BE2C (cell line): ENCODE data around the gene ZMAT5.

Experiments used
- DNase-seq: peaks from one replicate; pipeline ENCODE4 v3.0.0-alpha.2; 2020
- H3K27me3 ChIP-seq: fragments of 250-450 bp; sonication (Bioruptor Pico); 2 replicates; pipeline ENCODE4 v1.5.1; 2020; ENCODE audit warnings: mild to moderate bottlenecking
- H3K36me3 ChIP-seq: fragments of 250-450 bp; sonication (Bioruptor Pico); 2 replicates; pipeline ENCODE4 v1.5.1; 2020; ENCODE audit warnings: mild to moderate bottlenecking
- H3K4me1 ChIP-seq: fragments of 250-450 bp; sonication (Bioruptor Pico); 2 replicates; pipeline ENCODE4 v1.5.1; 2020
- H3K4me3 ChIP-seq: 2 replicates; pipeline ENCODE4 v1.5.1; 2011; ENCODE audit warnings: low read depth, low read length
- H3K9me3 ChIP-seq: fragments of 250-450 bp; sonication (Bioruptor Pico); 2 replicates; pipeline ENCODE4 v1.5.1; 2020
- CTCF ChIP-seq: IDR thresholded peaks from 2 replicates; pipeline ENCODE4 v1.5.1; 2012; ENCODE audit warnings: mild to moderate bottlenecking, low read depth, low read length

Gene ZMAT5

GRCh38 chr22:29690476-29690875, 76.3 kb downstream of the ZMAT5 start:
- no peak for DNase-seq
- Histone ChIP-seq H3K4me1 (peaks cover 24% of the 10 kb centered on the region), H3K36me3 (peaks cover 23% of the 10 kb centered on the region)

GRCh38 chr22:29689880-29690213, 77.0 kb downstream of the ZMAT5 start:
- Histone ChIP-seq H3K36me3 (peaks cover 22% of the 10 kb centered on the region), H3K4me1 (peaks cover 21% of the 10 kb centered on the region), H3K9me3 (no peaks in the 10 kb centered on the region), H3K4me3 (no peak overlapping the region), H3K27me3 (no peaks in the 10 kb centered on the region)
- peak; percentile 76 for DNase-seq
- TF ChIP-seq CTCF: peak; percentile 92

More at GRCh38 chr22:29690476-29690875, 76.3 kb downstream of the ZMAT5 start:
- H3K9me3 ChIP-seq: no peaks in the 10 kb centered on the region
- no peak overlapping the region for H3K4me3 ChIP-seq
- no peak for TF ChIP-seq CTCF
- H3K27me3 ChIP-seq: no peaks in the 10 kb centered on the region

- Histone ChIP-seq H3K4me3 (no peak overlapping the region), H3K4me1 (peaks cover 16% of the 10 kb centered on the region), H3K27me3 (no peaks in the 10 kb centered on the region), H3K9me3 (no peaks in the 10 kb centered on the region), H3K36me3 (peaks cover 16% of the 10 kb centered on the region)
- DNase-seq: no peak
- no peak for TF ChIP-seq CTCF
Observed at GRCh38 chr22:29689206-29689879, 77.5 kb downstream of the ZMAT5 start.

GRCh38 chr22:29684244-29684643, 82.6 kb downstream of the ZMAT5 start:
- DNase-seq: no peak
- no peak for TF ChIP-seq CTCF
- no peaks in the 10 kb centered on the region for H3K9me3 ChIP-seq
- H3K36me3 ChIP-seq: peaks cover 32% of the 10 kb centered on the region
- H3K27me3 ChIP-seq: no peaks in the 10 kb centered on the region
- peaks cover under 1% of the 10 kb centered on the region; the same call in 1 of the 2 replicates for H3K4me1 ChIP-seq
- H3K4me3 ChIP-seq: no peak overlapping the region

- Histone ChIP-seq H3K9me3 (no peaks in the 10 kb centered on the region), H3K27me3 (no peaks in the 10 kb centered on the region), H3K4me3 (no peak overlapping the region), H3K4me1 (no peaks in the 10 kb centered on the region), H3K36me3 (peaks cover 39% of the 10 kb centered on the region)
- TF ChIP-seq CTCF: no peak
- DNase-seq: no peak
Observed at GRCh38 chr22:29683536-29683935, 83.3 kb downstream of the ZMAT5 start.
